RPMI8226 (cell line): Measurements from ENCODE around the gene SNX27.
"Not testable (repeated sequence)": the region's sequence is repeated elsewhere in the genome, so short reads cannot be mapped to it uniquely, and the experiment has no call there.

Experiments used
- DNase-seq: peaks from one replicate; pipeline ENCODE4 v3.0.0-alpha.2; 2015

SNX27 gene

DNA sequence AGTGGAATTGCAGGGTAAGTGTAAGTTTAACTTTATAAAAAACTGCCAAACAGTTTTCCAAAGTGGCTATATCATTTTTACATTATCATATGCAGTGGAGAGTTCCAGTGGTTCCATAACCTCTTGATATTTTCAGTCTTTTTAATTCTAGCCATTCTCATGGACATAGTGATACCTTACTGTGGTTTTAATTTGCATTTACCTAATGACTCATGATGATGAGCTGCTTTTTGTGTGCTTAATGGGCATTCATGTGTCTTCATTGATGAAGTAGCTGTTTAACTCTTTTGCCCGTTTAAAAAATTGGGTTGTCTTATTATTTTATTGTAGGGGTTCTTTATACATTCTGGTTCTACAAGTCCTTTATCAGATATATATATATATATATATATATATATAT, 29.4 kb downstream of the SNX27 start:
- DNase-seq: no peak

- not testable (repeated sequence) for DNase-seq
Measured at GRCh38 chr1:151643085-151643484, 31.2 kb downstream of the SNX27 start.

DNA sequence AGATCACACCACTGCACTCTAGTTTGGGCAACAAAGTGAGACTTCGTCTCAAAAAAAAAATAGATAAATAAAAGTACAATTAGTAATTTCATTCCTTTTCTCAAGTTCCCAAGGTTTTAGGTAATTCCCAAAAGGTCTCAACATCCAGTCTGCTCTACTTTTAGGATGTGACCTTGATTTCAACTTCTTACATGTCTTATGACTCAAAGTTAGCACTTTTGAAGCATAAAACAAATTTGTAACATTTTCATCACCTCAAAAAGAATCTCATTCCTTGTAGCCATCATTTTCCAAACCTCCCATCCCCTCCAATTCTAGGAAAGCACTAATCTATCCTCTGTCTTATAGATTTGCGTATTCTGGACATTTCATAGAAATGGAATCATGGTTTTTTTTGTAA, 32.2 kb downstream of the SNX27 start:
- no peak for DNase-seq

GRCh38 chr1:151653397-151653796, 41.5 kb downstream of the SNX27 start:
- DNase-seq: no peak

GRCh38 chr1:151655371-151655770, 43.5 kb downstream of the SNX27 start:
- DNase-seq: no peak

- no peak for DNase-seq
Measured at GRCh38 chr1:151661751-151662150, 49.9 kb downstream of the SNX27 start.

GRCh38 chr1:151668090-151668489, 56.2 kb downstream of the SNX27 start:
- DNase-seq: no peak

DNA sequence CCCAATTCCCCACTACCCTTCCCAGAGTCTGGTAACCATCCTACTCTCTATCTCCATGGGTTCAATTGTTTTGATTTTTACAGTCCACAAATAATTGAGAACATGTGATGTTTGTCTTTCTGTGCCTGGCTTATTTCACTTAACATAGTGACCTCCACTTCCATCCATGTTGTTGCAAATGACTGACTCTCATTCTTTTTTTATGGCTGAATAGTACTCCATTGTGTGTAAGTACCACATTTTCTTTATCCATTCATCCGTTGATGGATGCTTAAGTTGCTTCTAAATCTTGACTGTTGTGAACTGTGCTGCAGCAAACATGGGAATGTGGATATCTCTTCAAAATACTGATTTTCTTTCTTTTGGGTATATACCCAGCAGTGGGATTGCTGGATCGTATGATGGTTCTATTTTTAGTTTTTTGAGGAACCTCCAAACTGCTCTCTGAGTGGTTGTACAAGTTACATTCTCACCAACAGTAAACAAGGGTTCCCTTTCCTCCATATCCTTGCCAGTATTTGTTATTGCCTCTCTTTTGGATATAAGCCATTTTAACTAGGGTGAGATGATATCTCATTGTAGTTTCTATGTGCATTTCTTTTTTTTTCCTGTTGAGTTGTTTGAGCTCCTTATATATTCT, 58.3 kb downstream of the SNX27 start:
- DNase-seq: not testable (repeated sequence)

GRCh38 chr1:151673407-151673806, 61.6 kb downstream of the SNX27 start:
- no peak for DNase-seq

DNA sequence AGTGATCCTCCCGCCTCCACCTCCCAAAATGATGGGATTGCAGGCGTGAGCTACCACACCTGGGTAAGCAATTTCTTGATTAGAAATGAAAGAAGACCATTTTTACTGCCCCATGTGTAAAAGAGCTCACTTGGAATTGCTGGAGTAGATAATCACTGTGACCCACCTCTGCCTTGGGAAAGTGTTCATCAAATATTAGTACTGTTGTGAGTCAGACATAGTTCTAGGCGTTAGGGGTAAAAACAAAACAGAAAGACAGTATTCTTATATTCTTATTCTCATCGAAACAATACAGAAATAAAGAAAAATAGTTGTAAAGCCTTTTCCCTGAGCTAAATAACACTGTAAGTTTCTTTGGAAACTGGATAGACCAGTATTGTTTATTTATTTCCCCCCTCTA, 68.5 kb downstream of the SNX27 start:
- no peak for DNase-seq

DNA sequence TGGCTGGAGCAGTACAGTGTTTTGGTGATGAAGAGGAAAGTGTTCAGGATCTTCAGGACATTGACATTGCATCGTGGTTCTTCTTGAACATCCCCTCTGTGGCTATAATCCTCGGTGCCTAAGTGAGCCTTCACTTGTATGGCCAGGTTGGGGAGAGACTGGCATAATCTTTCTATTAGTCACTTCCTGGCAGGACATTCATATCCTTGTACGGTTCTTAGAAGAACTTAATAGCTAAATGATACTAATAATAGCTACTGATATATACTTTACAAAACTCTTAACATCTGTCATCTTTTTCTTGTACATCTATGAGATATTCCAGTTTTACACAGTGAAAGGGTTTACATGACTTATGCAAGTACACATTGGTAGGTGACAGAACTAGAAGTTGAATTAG, 69.0 kb downstream of the SNX27 start:
- DNase-seq: no peak

- no peak for DNase-seq
Measured at GRCh38 chr1:151681923-151682322, 70.1 kb downstream of the SNX27 start.

GRCh38 chr1:151682901-151683300, 71.1 kb downstream of the SNX27 start:
- DNase-seq: not testable (repeated sequence)

GRCh38 chr1:151684128-151684527, 72.3 kb downstream of the SNX27 start:
- no peak for DNase-seq

- DNase-seq: no peak
Measured at GRCh38 chr1:151686561-151686960, 74.7 kb downstream of the SNX27 start.

GRCh38 chr1:151689494-151689893, 77.6 kb downstream of the SNX27 start:
- DNase-seq: no peak

GRCh38 chr1:151692226-151692625, 80.4 kb downstream of the SNX27 start:
- no peak for DNase-seq

- DNase-seq: peak; percentile 40
Measured at GRCh38 chr1:151693057-151693651, 81.3 kb downstream of the SNX27 start.

DNA sequence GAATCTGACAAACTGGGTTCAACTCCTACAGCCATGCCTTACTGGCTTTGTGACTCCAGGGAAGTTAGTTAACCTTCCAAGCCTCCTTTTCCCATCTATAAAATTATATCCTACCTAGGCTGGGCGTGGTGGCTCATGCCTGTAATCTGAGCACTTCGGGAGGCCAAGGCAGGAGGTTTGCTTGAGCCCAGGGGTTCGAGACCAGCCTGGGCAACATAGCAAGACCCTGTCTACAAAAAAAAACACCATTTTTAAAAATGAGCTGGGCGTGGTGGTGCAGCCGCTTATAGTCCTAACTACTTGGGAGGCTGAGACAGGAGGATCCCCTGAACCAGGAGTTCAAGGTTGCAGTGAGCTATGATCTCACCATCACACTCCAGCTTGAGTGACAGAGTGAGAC, 89.7 kb downstream of the SNX27 start:
- no peak for DNase-seq

GRCh38 chr1:151702936-151703335, 91.1 kb downstream of the SNX27 start:
- no peak for DNase-seq

GRCh38 chr1:151703813-151704212, 92.0 kb downstream of the SNX27 start:
- no peak for DNase-seq

DNA sequence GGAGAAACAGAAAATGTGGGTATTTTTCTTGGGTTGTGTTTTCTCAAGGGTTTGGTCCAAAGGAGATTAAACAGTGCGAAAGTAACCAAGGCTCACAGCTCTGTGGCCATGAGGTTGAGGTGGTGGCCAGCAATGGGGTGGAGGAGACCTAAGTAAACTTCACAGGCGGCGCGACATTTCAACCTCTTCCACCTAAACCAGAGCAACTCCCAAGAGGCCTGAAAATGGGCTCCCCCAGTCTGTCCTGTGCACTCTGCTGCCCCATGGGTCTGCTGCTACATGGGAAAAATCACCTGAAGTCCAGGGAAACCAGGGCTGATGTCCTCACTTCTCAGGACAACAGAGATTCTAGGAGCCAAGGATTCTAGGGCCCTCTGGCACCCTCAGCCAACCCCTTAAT, 92.4 kb downstream of the SNX27 start:
- no peak for DNase-seq

DNA sequence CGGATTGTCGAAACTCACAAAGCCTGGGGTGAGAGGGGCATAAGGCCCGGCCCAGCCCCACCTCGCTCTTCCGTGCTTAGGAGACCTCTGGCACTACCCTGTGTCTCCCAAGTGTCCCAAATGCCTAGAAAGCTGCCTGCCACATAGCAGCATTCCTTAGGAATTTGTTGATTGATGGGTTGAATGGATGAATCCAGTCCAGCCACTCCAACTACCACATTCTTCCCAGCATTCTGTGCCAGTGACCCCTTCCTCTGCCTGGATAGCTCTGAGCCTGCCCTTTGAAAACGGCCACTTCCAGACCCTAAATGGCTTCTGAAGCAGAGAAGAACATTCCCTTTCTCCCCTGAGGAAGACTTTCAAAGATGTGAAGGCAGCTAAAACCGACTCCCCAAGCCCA, 93.3 kb downstream of the SNX27 start:
- no peak for DNase-seq

- no peak for DNase-seq
Measured at GRCh38 chr1:151705753-151706463, 94.1 kb downstream of the SNX27 start.
